PC-9 (cell line): Measurements from ENCODE around the gene ZNF530. TPM values are rescaled to one million over a fixed set of nuclear protein-coding genes. Genes with fewer than 3 reads are reported as not detected.

Experiments
- BruUV-seq: library from RNA; stranded (reverse); fragments of 400-500 nt; replicated peaks from 2 replicates; lab custom pipeline; 2021; lab: Mats Ljungman, UMichigan
- CTCF ChIA-PET: fragments of 300-600 bp; sonication (Branson Sonifier 250); formaldehyde crosslinking; loops from one replicate; lab custom pipeline; 2022; ENCODE audit warnings: antibody characterized with exemption; lab: Charles Lee
- POLR2A ChIA-PET: fragments of 300-600 bp; sonication (Branson Sonifier 250); formaldehyde crosslinking; loops from one replicate; lab custom pipeline; 2022; ENCODE audit warnings: antibody characterized with exemption; ENCODE audit not compliant: unreplicated experiment; lab: Charles Lee
- DNase-seq, 2 experiments: peaks; one replicate each; pipeline versions ENCODE4 v3.0.0 to v3.0.0-alpha.2; 2015 to 2022; ENCODE audit warnings: mixed read lengths in 1 of 2
- H2AFZ ChIP-seq: fragments of 200-600 bp; sonication (generic); 2 replicates; pipeline ENCODE4 v1.8.1; 2017; ENCODE audit warnings: antibody characterized with exemption
- H3F3A ChIP-seq: fragments of 200-600 bp; sonication (generic); 2 replicates; pipeline ENCODE4 v1.8.1; 2017; ENCODE audit warnings: antibody characterized with exemption, mild to moderate bottlenecking, low read depth; ENCODE audit not compliant: insufficient read depth
- H3K27ac ChIP-seq: fragments of 200-600 bp; sonication (generic); 2 replicates; pipeline ENCODE4 v1.6.1; 2016; ENCODE audit warnings: mixed run types
- H3K27me3 ChIP-seq: fragments of 200-600 bp; sonication (generic); 2 replicates; pipeline ENCODE4 v1.6.1; 2016; ENCODE audit warnings: low read depth, mixed run types; ENCODE audit not compliant: insufficient read depth
- H3K36me3 ChIP-seq: fragments of 200-600 bp; sonication (generic); 2 replicates; pipeline ENCODE4 v1.6.1; 2016; ENCODE audit warnings: low read depth, mixed run types
- H3K4me1 ChIP-seq: fragments of 200-600 bp; sonication (generic); replicated peaks from 2 replicates; pipeline ENCODE4 v1.6.1; 2016; ENCODE audit warnings: mixed run types; ENCODE audit not compliant: insufficient read depth
- H3K4me2 ChIP-seq: fragments of 200-600 bp; sonication (generic); 2 replicates; pipeline ENCODE4 v1.6.1; 2017; ENCODE audit warnings: mixed run types
- H3K4me3 ChIP-seq: fragments of 200-600 bp; sonication (generic); 2 replicates; pipeline ENCODE4 v1.6.1; 2016; ENCODE audit warnings: mixed run types
- H3K79me2 ChIP-seq: fragments of 200-600 bp; sonication (generic); 2 replicates; pipeline ENCODE4 v1.6.1; 2017; ENCODE audit warnings: low read depth, mixed run types
- H3K9me2 ChIP-seq: fragments of 200-600 bp; sonication (generic); 2 replicates; pipeline ENCODE4 v1.8.1; 2017; ENCODE audit warnings: mild to moderate bottlenecking; ENCODE audit not compliant: insufficient read depth
- H3K9me3 ChIP-seq: fragments of 200-600 bp; sonication (generic); 2 replicates; pipeline ENCODE4 v1.8.1; 2016; ENCODE audit warnings: low read depth; ENCODE audit not compliant: insufficient read depth
- H4K20me1 ChIP-seq: fragments of 200-600 bp; sonication (generic); 2 replicates; pipeline ENCODE4 v1.8.1; 2017; ENCODE audit not compliant: insufficient read depth
- EZH2 ChIP-seq: fragments of 200-600 bp; sonication (generic); IDR thresholded peaks from 2 replicates; pipeline ENCODE4 v1.8.0; 2017; ENCODE audit warnings: antibody characterized with exemption, low read depth
- intact Hi-C: fragments of 100-400 bp; cut with micrococcal nuclease; formaldehyde crosslinking; loops from one replicate; pipeline ENCODE4 v1.10.0; 2022; ENCODE audit not compliant: unreplicated experiment
- total RNA-seq: library from RNA; stranded (reverse); gene quantifications from 2 replicates; pipeline ENCODE4 v1.2.3, GENCODE V29; 2021
- TF ChIP-seq, protein P1 (sequence below): fragments of 200-600 bp; sonication (generic); conservative IDR thresholded peaks from 2 replicates; pipeline ENCODE4 v1.6.1; 2017; ENCODE audit warnings: mixed run types, antibody characterized with exemption, mild to moderate bottlenecking, moderate library complexity

The ZNF530 gene
- total RNA-seq, 1 experiment from 2014 or later: 10.5 TPM

DNA sequence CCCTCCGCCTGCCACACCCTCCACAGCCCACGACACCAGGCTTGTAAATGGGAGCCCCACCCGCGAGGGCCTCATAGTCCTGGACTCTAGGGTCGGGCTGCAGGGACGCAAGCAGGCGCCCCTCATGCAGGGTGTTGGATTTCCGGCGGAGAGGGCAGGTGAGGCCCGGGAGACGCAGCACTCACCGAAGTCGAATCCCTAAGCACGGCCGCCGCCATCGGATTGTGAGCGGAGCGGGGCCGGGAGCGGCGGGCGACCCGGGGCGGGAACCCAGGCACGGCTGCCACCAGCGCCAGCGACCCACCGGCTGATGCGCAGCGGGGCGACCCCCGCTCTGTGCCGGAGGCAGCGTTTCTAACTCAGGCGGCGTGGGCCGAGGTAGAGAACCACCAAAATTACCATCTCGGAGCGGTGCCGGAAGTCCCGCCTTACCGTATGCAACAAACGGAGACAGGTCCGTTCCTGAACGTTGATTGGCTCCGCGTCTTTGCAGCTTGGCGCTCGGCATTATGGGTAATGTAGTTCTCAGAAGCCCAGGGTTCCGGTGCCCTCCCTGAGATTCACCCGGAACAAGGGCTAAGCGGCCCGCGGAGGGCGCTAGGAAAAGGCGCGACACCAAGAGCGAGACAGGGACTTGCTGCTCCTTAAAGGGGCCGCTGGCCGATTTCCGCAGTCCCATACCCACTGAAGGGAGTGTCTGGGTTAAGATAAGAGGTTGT is 21.0 kb upstream of the ZNF530 start, which contains the start of gene ZNF416:
Gene ZNF416 (minus strand): TSS at position 425 of the 719 bp plus-strand sequence. CDS start 207 bp downstream, at position 218.
- H3K36me3 ChIP-seq: peaks cover 44% of the 10 kb centered on the region
- no peaks in the 10 kb centered on the region for H3F3A ChIP-seq
- H3K27ac ChIP-seq: no peak within 1 kb of the TSS
- peak within 1 kb of the TSS; percentile 97 for H2AFZ ChIP-seq
- intact Hi-C loops: loop anchor here (1.0 to 5.0 kb wide), 5 partner anchors 18 to 338 kb away; partner anchors contain the start of genes ZNF17, ZNF417, ZNF551 and ZNF772
- peaks cover 47% of the 10 kb centered on the region for H3K9me3 ChIP-seq
- peaks cover 10% of the 10 kb centered on the region for H3K4me1 ChIP-seq
- CTCF ChIA-PET: interaction anchor here (1.1 kb wide), 1 partner anchor 103 kb away, joined by 3 read pairs; the partner anchor contains the start of gene ZNF551
- H3K79me2 ChIP-seq: peaks cover 14% of the 10 kb centered on the region
- 0 out of 2 replicates have a peak, but pooled peaks cover 3% of the 10 kb centered on the region for H3K27me3 ChIP-seq
- H3K4me3 ChIP-seq: peak within 1 kb of the TSS; percentile 75
- H4K20me1 ChIP-seq: no peaks in the 10 kb centered on the region
- peak within 1 kb of the TSS; percentile 87 for H3K4me2 ChIP-seq
- peak; percentile 97 for DNase-seq
- BruUV-seq: no TSS peak
- POLR2A ChIA-PET: interaction anchor here (0.6 kb wide), 1 partner anchor 228 kb away, joined by 3 read pairs; the partner anchor contains the start of gene ZNF304
- no peaks in the 10 kb centered on the region for H3K9me2 ChIP-seq
- no peak for TF ChIP-seq EZH2
- TF ChIP-seq, protein P1, sequence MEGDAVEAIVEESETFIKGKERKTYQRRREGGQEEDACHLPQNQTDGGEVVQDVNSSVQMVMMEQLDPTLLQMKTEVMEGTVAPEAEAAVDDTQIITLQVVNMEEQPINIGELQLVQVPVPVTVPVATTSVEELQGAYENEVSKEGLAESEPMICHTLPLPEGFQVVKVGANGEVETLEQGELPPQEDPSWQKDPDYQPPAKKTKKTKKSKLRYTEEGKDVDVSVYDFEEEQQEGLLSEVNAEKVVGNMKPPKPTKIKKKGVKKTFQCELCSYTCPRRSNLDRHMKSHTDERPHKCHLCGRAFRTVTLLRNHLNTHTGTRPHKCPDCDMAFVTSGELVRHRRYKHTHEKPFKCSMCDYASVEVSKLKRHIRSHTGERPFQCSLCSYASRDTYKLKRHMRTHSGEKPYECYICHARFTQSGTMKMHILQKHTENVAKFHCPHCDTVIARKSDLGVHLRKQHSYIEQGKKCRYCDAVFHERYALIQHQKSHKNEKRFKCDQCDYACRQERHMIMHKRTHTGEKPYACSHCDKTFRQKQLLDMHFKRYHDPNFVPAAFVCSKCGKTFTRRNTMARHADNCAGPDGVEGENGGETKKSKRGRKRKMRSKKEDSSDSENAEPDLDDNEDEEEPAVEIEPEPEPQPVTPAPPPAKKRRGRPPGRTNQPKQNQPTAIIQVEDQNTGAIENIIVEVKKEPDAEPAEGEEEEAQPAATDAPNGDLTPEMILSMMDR: no peak; the same call in 1 of the 2 replicates

DNA sequence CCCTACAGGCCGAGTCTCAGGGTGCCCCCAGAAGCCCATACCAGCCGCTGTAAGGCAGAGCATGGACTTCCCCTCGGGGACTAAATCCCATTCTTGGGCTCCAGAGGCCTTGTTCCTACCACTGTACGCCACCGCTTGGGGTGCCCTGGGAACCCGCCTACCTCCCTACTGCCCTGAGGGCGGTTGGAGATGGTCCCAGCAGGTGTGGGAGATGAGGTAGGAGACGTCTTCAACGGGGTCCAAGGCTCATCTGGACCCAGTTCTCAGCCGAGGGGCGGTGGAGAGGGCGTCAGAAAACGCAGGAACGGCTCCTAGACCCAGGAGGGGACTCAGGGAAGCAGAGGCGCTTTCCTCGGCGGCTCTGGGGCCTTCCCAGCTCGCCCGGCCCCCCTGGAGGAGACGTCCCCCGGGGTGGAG is 16.6 kb upstream of the ZNF530 start:
- 0 out of 2 replicates have a peak, but pooled peaks cover 3% of the 10 kb centered on the region for H3K27me3 ChIP-seq
- H3K9me3 ChIP-seq: peaks cover 16% of the 10 kb centered on the region
- no TSS peak for BruUV-seq
- intact Hi-C loops: no loop called here
- H4K20me1 ChIP-seq: no peaks in the 10 kb centered on the region
- POLR2A ChIA-PET: no interaction called here
- H3K9me2 ChIP-seq: no peaks in the 10 kb centered on the region
- H3K4me2 ChIP-seq: no peak overlapping the region
- CTCF ChIA-PET: no interaction called here
- no peak overlapping the region for H3K27ac ChIP-seq
- DNase-seq: no peak
- no peaks in the 10 kb centered on the region for H3F3A ChIP-seq
- peaks cover 4% of the 10 kb centered on the region; the same call in 1 of the 2 replicates for H3K4me1 ChIP-seq
- peaks cover 4% of the 10 kb centered on the region; the same call in 1 of the 2 replicates for H3K79me2 ChIP-seq
- H2AFZ ChIP-seq: no peak overlapping the region
- TF ChIP-seq, protein P1: no peak
- TF ChIP-seq EZH2: no peak
- no peak overlapping the region for H3K4me3 ChIP-seq
- H3K36me3 ChIP-seq: no peaks in the 10 kb centered on the region

DNA sequence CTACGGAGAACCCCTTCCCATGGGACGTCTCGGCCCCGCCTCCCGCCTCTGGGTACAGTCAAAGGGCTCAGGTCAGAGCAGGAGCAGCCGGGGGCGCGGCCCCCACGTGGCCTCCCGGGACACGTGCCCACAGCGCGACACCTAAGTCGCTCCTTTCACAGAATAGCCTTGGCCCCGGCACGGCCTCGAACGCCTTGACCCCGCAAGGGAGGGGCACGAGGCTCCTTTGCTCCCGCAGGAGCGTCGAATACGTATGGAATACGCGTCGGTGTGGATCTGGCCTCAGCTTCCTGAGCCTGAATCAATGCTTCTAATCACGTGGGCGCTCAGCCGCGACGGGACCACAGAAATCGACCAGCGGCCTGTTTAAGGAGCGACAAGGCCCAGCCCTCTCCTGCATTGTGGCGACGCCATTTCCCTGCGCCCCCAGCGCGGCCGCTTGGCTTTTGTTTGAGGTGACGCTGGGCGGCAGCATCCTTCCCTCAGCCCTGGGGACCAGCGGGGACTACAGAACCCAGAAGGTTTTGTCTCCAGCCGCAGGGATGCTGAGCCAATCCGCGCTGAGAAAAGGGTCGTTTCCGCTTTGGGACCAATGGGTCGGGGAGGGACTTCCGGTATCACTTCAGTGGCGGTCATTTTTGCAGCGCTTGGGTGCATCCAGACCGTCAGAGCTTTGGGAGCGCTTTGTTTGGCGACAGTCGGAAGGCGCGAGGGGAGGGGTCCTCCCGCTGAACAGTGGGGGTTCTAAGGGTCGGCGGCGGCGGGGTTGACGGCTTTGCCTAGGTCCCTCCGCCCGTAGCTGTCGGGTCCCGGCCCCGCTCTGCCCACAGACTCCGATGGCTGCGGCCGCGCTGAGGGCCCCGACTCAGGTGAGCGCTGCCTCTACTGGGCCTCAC is 15.9 kb upstream of the ZNF530 start, which contains the start of gene ZIK1:
Gene ZIK1 (plus strand): TSS at position 625 of the 896 bp plus-strand sequence. CDS start 212 bp downstream, at position 837.
- BruUV-seq: no TSS peak
- Histone ChIP-seq H2AFZ (no peak within 1 kb of the TSS), H3K27ac (no peak within 1 kb of the TSS), H3K4me1 (peaks cover 4% of the 10 kb centered on the region; the same call in 1 of the 2 replicates), H3K9me2 (no peaks in the 10 kb centered on the region), H3F3A (no peaks in the 10 kb centered on the region), H3K9me3 (peaks cover 17% of the 10 kb centered on the region), H3K79me2 (no peaks in the 10 kb centered on the region), H4K20me1 (no peaks in the 10 kb centered on the region), H3K4me3 (no peak within 1 kb of the TSS), H3K27me3 (0 out of 2 replicates have a peak, but pooled peaks cover 3% of the 10 kb centered on the region), H3K36me3 (no peaks in the 10 kb centered on the region), H3K4me2 (no peak within 1 kb of the TSS)
- TF ChIP-seq, protein P1: no peak
- TF ChIP-seq EZH2: no peak
- ChIA-PET CTCF (no interaction called here), POLR2A (no interaction called here)
- intact Hi-C loops: no loop called here
- peak in 1 of 2 experiments; percentile 49 for DNase-seq
